GM23248 (cell line): ENCODE measurements around the gene PREP.

Source experiments
- EZH2 ChIP-seq: fragments of 200-600 bp; sonication (generic); IDR thresholded peaks from 2 replicates; pipeline ENCODE4 v1.6.1; 2018; ENCODE audit warnings: antibody characterized with exemption, mild to moderate bottlenecking; ENCODE audit not compliant: insufficient read depth, poor library complexity, severe bottlenecking
- EZH2phosphoT487 ChIP-seq: fragments of 200-600 bp; sonication (generic); IDR thresholded peaks from 2 replicates; pipeline ENCODE4 v1.6.1; 2018; ENCODE audit warnings: antibody characterized with exemption, moderate library complexity, mild to moderate bottlenecking, low read depth; ENCODE audit not compliant: insufficient read depth

DNA sequence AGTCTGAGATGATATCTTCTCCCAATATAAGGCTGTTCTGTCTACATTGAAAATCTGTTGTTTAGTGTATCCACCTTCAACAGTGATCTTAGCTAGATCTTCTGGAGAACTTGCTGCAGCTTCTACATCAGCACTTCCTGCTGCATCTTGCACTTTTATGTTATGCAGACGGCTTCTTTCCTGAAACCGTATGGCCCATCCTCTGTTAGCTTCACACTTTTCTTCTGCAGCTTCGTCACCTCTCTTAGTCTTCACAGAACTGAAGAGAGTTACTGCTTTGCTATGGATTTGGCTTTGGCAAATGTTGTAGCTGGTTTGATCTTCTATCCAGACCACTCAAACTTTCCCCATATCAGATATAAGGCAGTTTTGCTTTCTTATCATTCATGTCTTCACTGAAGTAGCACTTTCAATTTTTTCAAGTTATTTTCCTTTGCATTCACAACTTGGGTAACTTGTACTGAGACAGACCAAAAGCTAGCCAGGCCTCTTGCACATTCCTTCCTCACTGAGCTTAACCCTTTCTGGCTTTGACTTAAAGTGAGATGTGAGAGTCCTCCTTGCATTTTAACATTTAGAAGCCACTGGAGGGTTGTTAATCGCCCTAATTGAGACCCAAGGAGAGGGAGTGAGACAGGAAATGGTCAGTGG lies 110.1 kb downstream of the PREP start:
- no peak for TF ChIP-seq EZH2phosphoT487
- no peak for TF ChIP-seq EZH2
